Panc1 (cell line): ENCODE measurements around the gene R3HDM4.

Experiments
- POLR2AphosphoS5 ChIP-seq: IDR thresholded peaks from 2 replicates; pipeline ENCODE4 v1.6.1; 2012; ENCODE audit warnings: mild to moderate bottlenecking, low read depth, low read length, moderate library complexity
- TF ChIP-seq, protein P1 (sequence below): fragments of 450-650 bp; IDR thresholded peaks from 2 replicates; pipeline ENCODE4 v1.5.1; 2017; ENCODE audit warnings: mild to moderate bottlenecking
- TF ChIP-seq, protein P2 (sequence below), 2 experiments: IDR thresholded peaks; 2 replicates each; pipeline ENCODE4 v1.6.1; 2011 to 2012; ENCODE audit warnings: low read depth in 2 of 2, control low read depth in 1 of 2, low read length in 1 of 2, mild to moderate bottlenecking in 1 of 2, moderate library complexity in 1 of 2; ENCODE audit not compliant: insufficient read depth in 1 of 2

DNA sequence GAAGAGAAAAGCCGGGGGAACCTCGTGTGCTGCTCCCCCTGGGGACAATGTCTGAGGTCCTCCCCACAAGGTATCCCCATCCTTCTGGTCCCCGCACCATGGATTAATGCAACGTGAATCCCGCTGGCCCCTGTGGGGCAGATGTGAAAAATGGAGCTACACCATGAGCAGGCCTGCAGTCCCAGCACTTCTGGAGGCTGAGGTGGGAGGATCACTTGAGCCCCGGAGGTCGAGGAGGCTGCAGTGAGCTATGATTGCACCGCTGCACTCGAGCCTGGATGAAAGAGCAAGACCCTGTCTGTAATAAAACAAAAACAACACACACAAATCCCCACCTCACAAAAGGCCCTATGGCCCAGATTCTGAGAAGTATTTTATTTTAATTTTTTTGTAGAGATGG, 54.7 kb downstream of the R3HDM4 start:
- TF ChIP-seq, protein P1, sequence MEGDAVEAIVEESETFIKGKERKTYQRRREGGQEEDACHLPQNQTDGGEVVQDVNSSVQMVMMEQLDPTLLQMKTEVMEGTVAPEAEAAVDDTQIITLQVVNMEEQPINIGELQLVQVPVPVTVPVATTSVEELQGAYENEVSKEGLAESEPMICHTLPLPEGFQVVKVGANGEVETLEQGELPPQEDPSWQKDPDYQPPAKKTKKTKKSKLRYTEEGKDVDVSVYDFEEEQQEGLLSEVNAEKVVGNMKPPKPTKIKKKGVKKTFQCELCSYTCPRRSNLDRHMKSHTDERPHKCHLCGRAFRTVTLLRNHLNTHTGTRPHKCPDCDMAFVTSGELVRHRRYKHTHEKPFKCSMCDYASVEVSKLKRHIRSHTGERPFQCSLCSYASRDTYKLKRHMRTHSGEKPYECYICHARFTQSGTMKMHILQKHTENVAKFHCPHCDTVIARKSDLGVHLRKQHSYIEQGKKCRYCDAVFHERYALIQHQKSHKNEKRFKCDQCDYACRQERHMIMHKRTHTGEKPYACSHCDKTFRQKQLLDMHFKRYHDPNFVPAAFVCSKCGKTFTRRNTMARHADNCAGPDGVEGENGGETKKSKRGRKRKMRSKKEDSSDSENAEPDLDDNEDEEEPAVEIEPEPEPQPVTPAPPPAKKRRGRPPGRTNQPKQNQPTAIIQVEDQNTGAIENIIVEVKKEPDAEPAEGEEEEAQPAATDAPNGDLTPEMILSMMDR, result no peak
- TF ChIP-seq, protein P2, sequence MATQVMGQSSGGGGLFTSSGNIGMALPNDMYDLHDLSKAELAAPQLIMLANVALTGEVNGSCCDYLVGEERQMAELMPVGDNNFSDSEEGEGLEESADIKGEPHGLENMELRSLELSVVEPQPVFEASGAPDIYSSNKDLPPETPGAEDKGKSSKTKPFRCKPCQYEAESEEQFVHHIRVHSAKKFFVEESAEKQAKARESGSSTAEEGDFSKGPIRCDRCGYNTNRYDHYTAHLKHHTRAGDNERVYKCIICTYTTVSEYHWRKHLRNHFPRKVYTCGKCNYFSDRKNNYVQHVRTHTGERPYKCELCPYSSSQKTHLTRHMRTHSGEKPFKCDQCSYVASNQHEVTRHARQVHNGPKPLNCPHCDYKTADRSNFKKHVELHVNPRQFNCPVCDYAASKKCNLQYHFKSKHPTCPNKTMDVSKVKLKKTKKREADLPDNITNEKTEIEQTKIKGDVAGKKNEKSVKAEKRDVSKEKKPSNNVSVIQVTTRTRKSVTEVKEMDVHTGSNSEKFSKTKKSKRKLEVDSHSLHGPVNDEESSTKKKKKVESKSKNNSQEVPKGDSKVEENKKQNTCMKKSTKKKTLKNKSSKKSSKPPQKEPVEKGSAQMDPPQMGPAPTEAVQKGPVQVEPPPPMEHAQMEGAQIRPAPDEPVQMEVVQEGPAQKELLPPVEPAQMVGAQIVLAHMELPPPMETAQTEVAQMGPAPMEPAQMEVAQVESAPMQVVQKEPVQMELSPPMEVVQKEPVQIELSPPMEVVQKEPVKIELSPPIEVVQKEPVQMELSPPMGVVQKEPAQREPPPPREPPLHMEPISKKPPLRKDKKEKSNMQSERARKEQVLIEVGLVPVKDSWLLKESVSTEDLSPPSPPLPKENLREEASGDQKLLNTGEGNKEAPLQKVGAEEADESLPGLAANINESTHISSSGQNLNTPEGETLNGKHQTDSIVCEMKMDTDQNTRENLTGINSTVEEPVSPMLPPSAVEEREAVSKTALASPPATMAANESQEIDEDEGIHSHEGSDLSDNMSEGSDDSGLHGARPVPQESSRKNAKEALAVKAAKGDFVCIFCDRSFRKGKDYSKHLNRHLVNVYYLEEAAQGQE (IDR thresholded peaks at IDR 0.05; ENCODE audit: insufficient read depth in 1 of 2, low read depth in 2 of 2, low read length in 1 of 2), result no peak
- no peak for TF ChIP-seq POLR2AphosphoS5
